ENCODE data around the gene SEMA6D.

The SEMA6D gene

GRCh38 chr15:47743385-47743784, 26.1 kb downstream of the SEMA6D start:
- DNase-seq (ENCODE audit: low read depth in 2 of 2), result no peak

- DNase-seq (ENCODE audit: low read depth in 2 of 2), result no peak
Measured at GRCh38 chr15:47743886-47744285, 26.6 kb downstream of the SEMA6D start.

- DNase-seq (ENCODE audit: low read depth in 2 of 2), result no peak
Measured at GRCh38 chr15:47744496-47744895, 27.2 kb downstream of the SEMA6D start.

GRCh38 chr15:47744973-47745372, 27.7 kb downstream of the SEMA6D start:
- no peak for DNase-seq (ENCODE audit: low read depth in 2 of 2)

GRCh38 chr15:47746516-47746915, 29.2 kb downstream of the SEMA6D start:
- no peak for DNase-seq (ENCODE audit: low read depth in 2 of 2)

GRCh38 chr15:47750030-47750739, 32.9 kb downstream of the SEMA6D start:
- DNase-seq (ENCODE audit: low read depth in 2 of 2), result no peak

GRCh38 chr15:47750740-47751262, 33.5 kb downstream of the SEMA6D start:
- DNase-seq (ENCODE audit: low read depth in 2 of 2), result no peak

GRCh38 chr15:47753591-47753990, 36.3 kb downstream of the SEMA6D start:
- no peak for DNase-seq (ENCODE audit: low read depth in 2 of 2)

GRCh38 chr15:47754312-47754711, 37.0 kb downstream of the SEMA6D start:
- no peak for DNase-seq (ENCODE audit: low read depth in 2 of 2)

- no peak for DNase-seq (ENCODE audit: low read depth in 2 of 2)
Measured at GRCh38 chr15:47755941-47756340, 38.6 kb downstream of the SEMA6D start.

GRCh38 chr15:47756872-47757271, 39.6 kb downstream of the SEMA6D start:
- no peak for DNase-seq (ENCODE audit: low read depth in 2 of 2)

GRCh38 chr15:47757331-47757730, 40.0 kb downstream of the SEMA6D start:
- no peak for DNase-seq (ENCODE audit: low read depth in 2 of 2)

GRCh38 chr15:47762621-47763020, 45.3 kb downstream of the SEMA6D start:
- no peak for DNase-seq (ENCODE audit: low read depth in 2 of 2)

GRCh38 chr15:47764666-47765065, 47.4 kb downstream of the SEMA6D start:
- DNase-seq (ENCODE audit: low read depth in 2 of 2), result no peak

GRCh38 chr15:47766406-47766805, 49.1 kb downstream of the SEMA6D start:
- DNase-seq (ENCODE audit: low read depth in 2 of 2), result no peak

GRCh38 chr15:47767035-47767434, 49.7 kb downstream of the SEMA6D start:
- no peak for DNase-seq (ENCODE audit: low read depth in 2 of 2)

GRCh38 chr15:47768735-47769134, 51.4 kb downstream of the SEMA6D start:
- no peak for DNase-seq (ENCODE audit: low read depth in 2 of 2)

GRCh38 chr15:47769166-47769565, 51.9 kb downstream of the SEMA6D start:
- no peak for DNase-seq (ENCODE audit: low read depth in 2 of 2)

- DNase-seq (ENCODE audit: low read depth in 2 of 2), result no peak
Measured at GRCh38 chr15:47773143-47773542, 55.8 kb downstream of the SEMA6D start.

GRCh38 chr15:47778263-47778770, 61.0 kb downstream of the SEMA6D start:
- no peak for DNase-seq (ENCODE audit: low read depth in 2 of 2)

- DNase-seq (ENCODE audit: low read depth in 2 of 2), result no peak
Measured at GRCh38 chr15:47780971-47781370, 63.7 kb downstream of the SEMA6D start.

- no peak for DNase-seq (ENCODE audit: low read depth in 2 of 2)
Measured at GRCh38 chr15:47781527-47781926, 64.2 kb downstream of the SEMA6D start.

GRCh38 chr15:47784820-47785219, 67.5 kb downstream of the SEMA6D start:
- DNase-seq (ENCODE audit: low read depth in 2 of 2), result no peak

GRCh38 chr15:47786371-47786770, 69.1 kb downstream of the SEMA6D start:
- no peak for DNase-seq (ENCODE audit: low read depth in 2 of 2)

Data from stimulated activated CD8-positive, alpha-beta memory T cell treated with anti-CD3 and anti-CD28 coated beads, Interleukin-2, amount 100 ng/mL, for 48 hours (primary cell).